Measurements from ENCODE around the gene TMEM14B.
"Not testable (repeated sequence)": the region's sequence is repeated elsewhere in the genome, so short reads cannot be mapped to it uniquely, and the experiment has no call there.

TMEM14B gene

DNA sequence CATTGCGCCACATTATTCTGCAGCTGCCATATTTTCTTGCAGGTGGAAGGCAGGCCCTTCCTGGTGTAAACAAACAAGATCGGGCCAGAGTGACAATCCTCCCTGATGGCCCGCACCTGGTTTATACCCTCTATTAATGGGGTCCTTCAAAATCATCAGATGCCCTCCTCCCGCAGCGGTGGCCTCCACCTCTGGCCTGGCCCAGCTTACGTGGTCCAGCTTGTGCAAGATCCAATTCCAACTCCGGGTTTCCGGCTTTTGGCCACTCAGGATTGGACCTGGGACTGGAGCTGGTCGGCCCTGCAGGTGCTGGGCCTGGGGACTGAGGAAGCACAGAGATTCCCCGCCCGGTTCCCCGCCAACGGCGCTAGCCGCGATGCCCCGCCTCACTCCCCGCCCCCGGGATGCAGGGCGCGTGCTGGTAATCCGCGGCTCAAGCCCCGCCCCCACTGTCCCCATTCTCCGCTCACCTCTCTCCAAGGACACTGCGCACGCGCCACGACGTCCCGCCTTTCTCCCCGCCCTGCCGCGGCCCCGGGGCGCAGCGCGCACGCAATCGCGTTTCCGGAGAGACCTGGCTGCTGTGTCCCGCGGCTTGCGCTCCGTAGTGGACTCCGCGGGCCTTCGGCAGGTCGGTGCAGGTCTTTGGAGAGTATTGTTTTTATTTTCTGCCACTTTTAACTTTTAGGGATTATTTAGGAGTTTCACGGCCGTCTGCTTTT, at the start of gene TMEM14B:
TSS of gene TMEM14B (plus strand) at position 555 of the 722 bp plus-strand sequence. CDS start 1,441 bp downstream, outside the sequence.
- H3K36me3 Mint-ChIP-seq (ENCODE audit: low read depth), result peaks cover 37% of the 10 kb centered on the region
- H3K27ac Mint-ChIP-seq, result peak within 1 kb of the TSS; percentile 96
- H3K4me3 Mint-ChIP-seq, result peak within 1 kb of the TSS; percentile 89
- H3K27me3 Mint-ChIP-seq, result no peaks in the 10 kb centered on the region
- H3K9me3 Mint-ChIP-seq, result no peaks in the 10 kb centered on the region
- peaks cover 40% of the 10 kb centered on the region for H3K4me1 Mint-ChIP-seq (ENCODE audit: low read depth)

DNA sequence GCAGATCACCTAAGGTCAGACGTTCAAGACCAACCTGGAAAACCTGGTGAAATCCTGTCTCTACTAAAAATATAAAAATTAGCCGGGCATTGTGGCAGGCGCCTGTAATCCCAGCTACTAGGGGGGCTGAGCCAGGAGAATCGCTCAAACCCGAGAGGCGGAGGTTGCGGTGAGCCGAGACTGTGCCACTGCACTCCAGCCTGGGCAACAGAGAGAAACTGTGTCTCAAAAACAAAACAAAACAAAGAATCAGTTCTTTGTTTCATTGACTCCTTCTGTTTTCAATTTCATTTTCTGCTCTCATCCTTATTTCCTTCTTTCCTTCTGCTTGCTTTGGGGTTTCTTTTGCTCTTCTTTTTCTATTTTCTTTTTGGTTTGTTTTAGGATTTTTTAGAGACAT, 33.6 kb upstream of the TMEM14B start:
- no peaks in the 10 kb centered on the region for H3K27me3 Mint-ChIP-seq
- H3K27ac Mint-ChIP-seq, result no peak overlapping the region
- peaks cover 15% of the 10 kb centered on the region for H3K36me3 Mint-ChIP-seq (ENCODE audit: low read depth)
- no peaks in the 10 kb centered on the region for H3K9me3 Mint-ChIP-seq
- no peaks in the 10 kb centered on the region for H3K4me1 Mint-ChIP-seq (ENCODE audit: low read depth)
- no peak overlapping the region for H3K4me3 Mint-ChIP-seq

- Mint-ChIP-seq H3K27me3 (no peaks in the 10 kb centered on the region), H3K4me3 (peak overlapping the region; percentile 93), H3K36me3 (ENCODE audit: low read depth) (no peaks in the 10 kb centered on the region), H3K9me3 (no peaks in the 10 kb centered on the region), H3K4me1 (ENCODE audit: low read depth) (peaks cover 39% of the 10 kb centered on the region), H3K27ac (peak overlapping the region; percentile 80)
Measured at GRCh38 chr6:10719296-10719963, 28.2 kb upstream of the TMEM14B start.

DNA sequence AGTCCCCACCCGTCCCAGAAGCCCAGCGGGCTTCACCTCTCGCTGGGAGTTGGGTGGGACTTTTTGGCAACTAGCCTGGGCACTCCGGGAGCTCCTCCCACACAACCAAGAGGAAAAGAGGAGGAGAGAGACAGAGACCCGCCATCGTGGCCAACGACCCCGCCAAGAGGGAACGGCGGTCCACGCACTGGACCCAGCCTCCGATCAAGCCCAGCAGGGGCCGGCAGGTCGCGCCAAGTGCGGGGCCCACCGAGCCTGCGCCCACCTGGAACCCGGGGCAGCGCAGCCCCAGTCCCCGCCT, 27.7 kb upstream of the TMEM14B start:
- Mint-ChIP-seq H3K9me3 (no peaks in the 10 kb centered on the region), H3K4me3 (peak overlapping the region; percentile 93), H3K36me3 (ENCODE audit: low read depth) (no peaks in the 10 kb centered on the region), H3K4me1 (ENCODE audit: low read depth) (peaks cover 40% of the 10 kb centered on the region), H3K27ac (peak overlapping the region; percentile 80), H3K27me3 (no peaks in the 10 kb centered on the region)

GRCh38 chr6:10720265-10720959, 27.2 kb upstream of the TMEM14B start:
- Mint-ChIP-seq H3K9me3 (no peaks in the 10 kb centered on the region), H3K27ac (peak overlapping the region; percentile 87), H3K4me1 (ENCODE audit: low read depth) (peaks cover 43% of the 10 kb centered on the region), H3K4me3 (peak overlapping the region; percentile 93), H3K27me3 (no peaks in the 10 kb centered on the region), H3K36me3 (ENCODE audit: low read depth) (peaks cover 4% of the 10 kb centered on the region)

- peak overlapping the region; percentile 87 for H3K27ac Mint-ChIP-seq
- H3K4me1 Mint-ChIP-seq (ENCODE audit: low read depth), result peaks cover 47% of the 10 kb centered on the region
- peak overlapping the region; percentile 93 for H3K4me3 Mint-ChIP-seq
- not testable (repeated sequence) for H3K9me3 Mint-ChIP-seq; H3K36me3 Mint-ChIP-seq (ENCODE audit: low read depth); H3K27me3 Mint-ChIP-seq
Measured at GRCh38 chr6:10720960-10721849, 26.4 kb upstream of the TMEM14B start.

DNA sequence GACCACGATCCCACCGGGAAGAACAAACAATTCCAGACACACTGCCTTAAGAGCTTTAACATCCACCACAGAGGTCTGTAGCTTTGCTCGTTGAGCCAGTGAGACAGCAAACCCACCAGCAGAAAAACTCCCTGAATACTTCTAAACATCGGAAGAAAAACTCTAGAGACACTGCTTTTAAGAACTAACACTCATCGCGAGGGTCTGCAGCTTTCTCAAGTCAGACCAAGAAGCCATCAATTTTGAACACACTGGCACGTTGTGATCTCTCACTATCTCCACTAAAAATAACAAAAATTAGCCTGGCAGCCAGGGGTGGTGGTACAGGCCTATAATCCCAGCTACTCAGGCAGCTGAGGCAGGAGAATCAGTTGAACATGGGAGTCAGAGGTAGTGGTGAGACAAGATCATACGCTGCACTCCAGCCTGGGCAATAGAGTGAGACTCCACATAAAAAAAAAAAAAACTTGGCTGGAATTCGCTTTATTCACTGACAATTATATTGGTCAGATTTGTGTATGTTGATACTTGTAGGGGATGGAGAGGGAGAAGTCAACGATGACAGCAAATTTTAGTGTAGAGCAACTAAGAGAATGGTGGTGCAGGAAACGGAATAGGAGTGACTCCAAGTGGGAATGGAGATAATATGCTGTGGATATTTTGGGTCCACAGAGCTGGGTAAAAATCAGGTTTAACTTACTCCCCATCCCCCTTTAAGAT, 25.6 kb upstream of the TMEM14B start:
- Mint-ChIP-seq H3K4me1 (ENCODE audit: low read depth) (peaks cover 52% of the 10 kb centered on the region), H3K4me3 (peak overlapping the region; percentile 93), H3K27me3 (no peaks in the 10 kb centered on the region), H3K36me3 (ENCODE audit: low read depth) (peaks cover 10% of the 10 kb centered on the region), H3K9me3 (no peaks in the 10 kb centered on the region), H3K27ac (peak overlapping the region; percentile 87)

DNA sequence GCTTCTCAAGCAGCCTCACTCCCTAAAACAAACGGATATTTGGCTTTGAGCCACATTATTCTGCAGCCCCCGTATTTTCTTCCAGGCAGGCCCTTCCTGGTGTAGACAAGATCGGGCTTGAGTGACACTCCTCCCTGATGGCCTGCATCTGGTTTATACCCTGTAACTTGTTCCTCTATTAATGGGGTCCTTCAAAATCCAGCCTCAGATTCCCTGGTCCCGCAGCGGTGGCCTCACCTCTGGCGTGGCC, 25.1 kb upstream of the TMEM14B start:
- H3K27me3 Mint-ChIP-seq, result no peaks in the 10 kb centered on the region
- peaks cover 54% of the 10 kb centered on the region for H3K4me1 Mint-ChIP-seq (ENCODE audit: low read depth)
- H3K36me3 Mint-ChIP-seq (ENCODE audit: low read depth), result peaks cover 12% of the 10 kb centered on the region
- peak overlapping the region; percentile 87 for H3K27ac Mint-ChIP-seq
- peak overlapping the region; percentile 93 for H3K4me3 Mint-ChIP-seq
- no peaks in the 10 kb centered on the region for H3K9me3 Mint-ChIP-seq

- Mint-ChIP-seq H3K4me3 (peak within 1 kb of the TSS; percentile 93), H3K27me3 (no peaks in the 10 kb centered on the region), H3K9me3 (no peaks in the 10 kb centered on the region), H3K36me3 (ENCODE audit: low read depth) (peaks cover 15% of the 10 kb centered on the region), H3K27ac (peak within 1 kb of the TSS; percentile 87), H3K4me1 (ENCODE audit: low read depth) (peaks cover 57% of the 10 kb centered on the region)
Measured at GRCh38 chr6:10722820-10723566, 24.6 kb upstream of the TMEM14B start, which contains the start of gene TMEM14C. TMEM14C (plus strand) TSS chr6:10723070; CDS start chr6:10724614, 1,544 bp downstream.

DNA sequence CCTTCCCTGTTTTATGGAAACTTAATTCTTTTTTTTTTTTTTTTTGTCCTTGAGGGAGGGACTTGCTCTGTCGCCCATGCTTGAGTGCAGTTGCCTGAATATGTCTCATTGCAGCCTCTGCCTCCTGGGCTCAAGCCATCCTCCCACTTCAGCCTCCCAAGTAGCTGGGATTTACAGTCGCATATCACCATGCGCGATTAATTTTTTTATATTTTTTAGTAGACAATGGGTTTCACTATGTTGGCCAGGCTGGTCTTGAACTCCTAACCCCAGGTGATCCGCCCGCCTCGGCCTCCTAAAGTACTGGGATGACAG, 24.1 kb upstream of the TMEM14B start:
- H3K27me3 Mint-ChIP-seq, result no peaks in the 10 kb centered on the region
- H3K4me3 Mint-ChIP-seq, result peak overlapping the region; percentile 93
- no peaks in the 10 kb centered on the region for H3K9me3 Mint-ChIP-seq
- H3K27ac Mint-ChIP-seq, result peak overlapping the region; percentile 87
- peaks cover 58% of the 10 kb centered on the region for H3K4me1 Mint-ChIP-seq (ENCODE audit: low read depth)
- peaks cover 19% of the 10 kb centered on the region for H3K36me3 Mint-ChIP-seq (ENCODE audit: low read depth)

DNA sequence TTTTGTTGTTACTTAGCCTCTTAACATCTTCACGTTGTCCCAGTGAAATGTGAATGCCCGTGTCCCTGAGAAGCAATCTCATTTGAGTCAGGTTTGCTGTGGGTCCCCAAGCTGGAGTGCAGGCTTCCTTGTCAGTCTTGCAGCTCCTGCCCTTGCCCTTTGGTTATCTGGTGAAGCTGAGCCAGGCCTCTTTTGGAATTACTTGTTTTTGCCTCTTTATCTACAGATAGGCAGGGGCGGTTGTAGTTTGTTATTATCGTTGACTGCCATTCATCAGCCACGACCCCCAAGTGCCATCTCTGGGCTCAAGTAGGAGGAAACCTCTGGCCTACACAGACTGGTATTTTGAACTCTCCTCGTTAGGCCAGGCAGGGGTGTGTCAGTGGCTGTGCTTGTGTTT, 22.6 kb upstream of the TMEM14B start:
- H3K27ac Mint-ChIP-seq, result no peak overlapping the region

DNA sequence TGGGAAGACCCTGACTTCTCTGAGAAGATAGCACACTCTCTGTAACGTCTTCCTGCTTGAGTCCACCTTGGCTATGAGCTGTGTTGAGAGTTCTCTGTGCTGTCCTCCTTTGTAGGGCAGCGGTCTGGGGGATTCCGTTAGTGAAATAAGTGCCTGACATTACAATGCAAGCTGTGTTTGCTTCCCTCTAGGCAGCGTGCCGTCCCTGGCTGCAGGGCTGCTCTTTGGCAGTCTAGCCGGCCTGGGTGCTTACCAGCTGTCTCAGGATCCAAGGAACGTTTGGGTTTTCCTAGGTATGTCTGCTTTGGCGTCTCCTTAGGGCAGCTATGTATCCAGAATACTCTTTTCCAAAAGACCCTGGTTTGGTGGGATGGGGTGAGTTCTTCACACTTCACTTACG, 21.9 kb upstream of the TMEM14B start:
- H3K9me3 Mint-ChIP-seq, result no peaks in the 10 kb centered on the region
- H3K4me1 Mint-ChIP-seq (ENCODE audit: low read depth), result peaks cover 50% of the 10 kb centered on the region
- H3K27ac Mint-ChIP-seq, result no peak overlapping the region
- H3K36me3 Mint-ChIP-seq (ENCODE audit: low read depth), result peaks cover 27% of the 10 kb centered on the region
- no peak overlapping the region for H3K4me3 Mint-ChIP-seq
- no peaks in the 10 kb centered on the region for H3K27me3 Mint-ChIP-seq

More for the DNA sequence above, 22.6 kb upstream of the TMEM14B start:
- peaks cover 20% of the 10 kb centered on the region for H3K36me3 Mint-ChIP-seq (ENCODE audit: low read depth)
- H3K4me3 Mint-ChIP-seq, result no peak overlapping the region
- peaks cover 50% of the 10 kb centered on the region for H3K4me1 Mint-ChIP-seq (ENCODE audit: low read depth)
- H3K27me3 Mint-ChIP-seq, result no peaks in the 10 kb centered on the region
- no peaks in the 10 kb centered on the region for H3K9me3 Mint-ChIP-seq

DNA sequence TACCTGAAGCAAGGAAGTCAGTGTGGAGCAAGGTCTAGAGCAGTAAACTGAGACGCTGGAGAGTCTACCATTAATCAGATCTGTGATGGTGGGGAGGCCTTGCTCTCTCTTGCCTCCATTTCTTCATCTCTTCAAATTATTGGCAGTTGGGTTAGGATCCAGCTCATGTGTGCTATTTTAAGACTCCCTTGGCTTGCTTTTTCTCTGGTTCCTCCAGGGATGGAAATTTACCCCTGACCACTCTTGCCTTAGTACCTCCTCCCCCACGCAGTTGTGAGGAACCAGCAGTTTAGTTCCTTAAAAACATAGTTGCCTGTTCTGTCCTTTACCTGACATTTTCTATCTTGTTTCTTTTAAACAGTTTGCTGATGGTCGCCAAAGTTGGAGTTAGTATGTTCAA, 17.4 kb upstream of the TMEM14B start:
- Mint-ChIP-seq H3K27me3 (no peaks in the 10 kb centered on the region), H3K9me3 (no peaks in the 10 kb centered on the region), H3K4me1 (ENCODE audit: low read depth) (peaks cover 17% of the 10 kb centered on the region), H3K27ac (no peak overlapping the region), H3K4me3 (no peak overlapping the region), H3K36me3 (ENCODE audit: low read depth) (peaks cover 34% of the 10 kb centered on the region)
